ENCODE results near the gene FAM204A.

DNA sequence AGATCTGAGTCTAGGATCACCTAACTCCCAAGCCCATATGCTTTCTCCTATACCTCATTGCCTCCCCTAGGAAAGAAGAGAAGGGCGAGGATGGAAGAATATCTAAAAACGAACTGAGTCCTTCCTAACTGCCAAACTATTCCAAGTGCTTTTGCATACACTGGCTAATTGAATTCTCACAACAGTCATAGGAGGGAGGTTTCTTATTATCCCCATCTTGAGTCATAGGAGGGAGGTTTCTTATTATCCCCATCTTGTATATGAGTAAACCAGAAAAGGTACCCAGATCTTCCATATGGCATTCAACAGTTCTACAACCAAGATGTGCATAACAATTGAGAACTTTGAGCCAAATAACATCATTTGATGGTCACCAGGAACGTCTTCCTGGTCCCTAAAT is 13.1 kb upstream of the FAM204A start:
- TF ChIP-seq, protein P1, sequence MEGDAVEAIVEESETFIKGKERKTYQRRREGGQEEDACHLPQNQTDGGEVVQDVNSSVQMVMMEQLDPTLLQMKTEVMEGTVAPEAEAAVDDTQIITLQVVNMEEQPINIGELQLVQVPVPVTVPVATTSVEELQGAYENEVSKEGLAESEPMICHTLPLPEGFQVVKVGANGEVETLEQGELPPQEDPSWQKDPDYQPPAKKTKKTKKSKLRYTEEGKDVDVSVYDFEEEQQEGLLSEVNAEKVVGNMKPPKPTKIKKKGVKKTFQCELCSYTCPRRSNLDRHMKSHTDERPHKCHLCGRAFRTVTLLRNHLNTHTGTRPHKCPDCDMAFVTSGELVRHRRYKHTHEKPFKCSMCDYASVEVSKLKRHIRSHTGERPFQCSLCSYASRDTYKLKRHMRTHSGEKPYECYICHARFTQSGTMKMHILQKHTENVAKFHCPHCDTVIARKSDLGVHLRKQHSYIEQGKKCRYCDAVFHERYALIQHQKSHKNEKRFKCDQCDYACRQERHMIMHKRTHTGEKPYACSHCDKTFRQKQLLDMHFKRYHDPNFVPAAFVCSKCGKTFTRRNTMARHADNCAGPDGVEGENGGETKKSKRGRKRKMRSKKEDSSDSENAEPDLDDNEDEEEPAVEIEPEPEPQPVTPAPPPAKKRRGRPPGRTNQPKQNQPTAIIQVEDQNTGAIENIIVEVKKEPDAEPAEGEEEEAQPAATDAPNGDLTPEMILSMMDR (IDR thresholded peaks at IDR 0.05; ENCODE audit: insufficient read depth, low read depth, low read length) = no peak
- no peak for TF ChIP-seq EZH2 (IDR thresholded peaks at IDR 0.05; ENCODE audit: insufficient read depth, low read length)

Measured in astrocyte (in vitro differentiated cells and primary cell).